Lower leg skin (tissue), 3 donors: ENCODE results near the gene LPCAT3.

Source experiments
- CTCF ChIP-seq, 3 donors: fragments of 450-650 bp; IDR thresholded peaks; one replicate each; pipeline ENCODE4 v1.5.1; 2016; ENCODE audit warnings: antibody characterized with exemption in 3 of 3, mild to moderate bottlenecking in 3 of 3, moderate library complexity in 2 of 3
- POLR2A ChIP-seq, 2 donors: fragments of 450-650 bp; IDR thresholded peaks; one replicate each; pipeline ENCODE4 v1.6.1; 2016 to 2017; ENCODE audit warnings: antibody characterized with exemption in 2 of 2, mild to moderate bottlenecking in 1 of 2, moderate library complexity in 1 of 2

DNA sequence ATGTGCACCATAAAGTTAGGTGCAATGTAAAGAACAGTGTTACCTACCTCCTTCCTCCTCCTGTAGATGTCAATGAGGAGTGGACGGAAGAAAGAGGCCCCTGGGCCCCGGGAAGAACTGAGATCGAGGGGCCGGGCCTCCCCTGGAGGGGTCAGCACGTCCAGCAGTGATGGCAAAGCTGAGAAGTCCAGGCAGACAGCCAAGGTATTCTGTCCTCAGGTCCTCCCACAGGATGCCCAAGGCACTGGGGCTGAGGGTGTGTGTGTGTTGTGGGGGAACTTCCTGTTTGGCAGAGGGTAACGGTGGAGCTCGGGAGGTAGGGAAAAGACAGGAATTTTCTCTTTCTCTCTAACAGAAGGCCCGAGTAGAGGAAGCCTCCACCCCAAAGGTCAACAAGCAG lies 84.2 kb downstream of the LPCAT3 start:
- TF ChIP-seq POLR2A (IDR thresholded peaks at IDR 0.05) (no peak), CTCF (IDR thresholded peaks at IDR 0.05) (no peak)
